IPS-11a (cell line): ENCODE results near the gene TUT4.
"Not testable (repeated sequence)": the region's sequence is repeated elsewhere in the genome, so short reads cannot be mapped to it uniquely, and the experiment has no call there.

Experiments used
- H3K4me3 ChIP-seq: one replicate; pipeline ENCODE4 v1.5.1; 2013; ENCODE audit warnings: low read depth, low read length, control low read depth

TUT4 gene, protein sequence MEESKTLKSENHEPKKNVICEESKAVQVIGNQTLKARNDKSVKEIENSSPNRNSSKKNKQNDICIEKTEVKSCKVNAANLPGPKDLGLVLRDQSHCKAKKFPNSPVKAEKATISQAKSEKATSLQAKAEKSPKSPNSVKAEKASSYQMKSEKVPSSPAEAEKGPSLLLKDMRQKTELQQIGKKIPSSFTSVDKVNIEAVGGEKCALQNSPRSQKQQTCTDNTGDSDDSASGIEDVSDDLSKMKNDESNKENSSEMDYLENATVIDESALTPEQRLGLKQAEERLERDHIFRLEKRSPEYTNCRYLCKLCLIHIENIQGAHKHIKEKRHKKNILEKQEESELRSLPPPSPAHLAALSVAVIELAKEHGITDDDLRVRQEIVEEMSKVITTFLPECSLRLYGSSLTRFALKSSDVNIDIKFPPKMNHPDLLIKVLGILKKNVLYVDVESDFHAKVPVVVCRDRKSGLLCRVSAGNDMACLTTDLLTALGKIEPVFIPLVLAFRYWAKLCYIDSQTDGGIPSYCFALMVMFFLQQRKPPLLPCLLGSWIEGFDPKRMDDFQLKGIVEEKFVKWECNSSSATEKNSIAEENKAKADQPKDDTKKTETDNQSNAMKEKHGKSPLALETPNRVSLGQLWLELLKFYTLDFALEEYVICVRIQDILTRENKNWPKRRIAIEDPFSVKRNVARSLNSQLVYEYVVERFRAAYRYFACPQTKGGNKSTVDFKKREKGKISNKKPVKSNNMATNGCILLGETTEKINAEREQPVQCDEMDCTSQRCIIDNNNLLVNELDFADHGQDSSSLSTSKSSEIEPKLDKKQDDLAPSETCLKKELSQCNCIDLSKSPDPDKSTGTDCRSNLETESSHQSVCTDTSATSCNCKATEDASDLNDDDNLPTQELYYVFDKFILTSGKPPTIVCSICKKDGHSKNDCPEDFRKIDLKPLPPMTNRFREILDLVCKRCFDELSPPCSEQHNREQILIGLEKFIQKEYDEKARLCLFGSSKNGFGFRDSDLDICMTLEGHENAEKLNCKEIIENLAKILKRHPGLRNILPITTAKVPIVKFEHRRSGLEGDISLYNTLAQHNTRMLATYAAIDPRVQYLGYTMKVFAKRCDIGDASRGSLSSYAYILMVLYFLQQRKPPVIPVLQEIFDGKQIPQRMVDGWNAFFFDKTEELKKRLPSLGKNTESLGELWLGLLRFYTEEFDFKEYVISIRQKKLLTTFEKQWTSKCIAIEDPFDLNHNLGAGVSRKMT (N-terminal part only)

GRCh38 chr1:52552505-52553361 lies at the start of gene TUT4:
TSS of gene TUT4 (minus strand) at chr1:52553092. CDS start at chr1:52526280, 26,812 bp downstream.
- H3K4me3 ChIP-seq = peak within 1 kb of the TSS; percentile 93

DNA sequence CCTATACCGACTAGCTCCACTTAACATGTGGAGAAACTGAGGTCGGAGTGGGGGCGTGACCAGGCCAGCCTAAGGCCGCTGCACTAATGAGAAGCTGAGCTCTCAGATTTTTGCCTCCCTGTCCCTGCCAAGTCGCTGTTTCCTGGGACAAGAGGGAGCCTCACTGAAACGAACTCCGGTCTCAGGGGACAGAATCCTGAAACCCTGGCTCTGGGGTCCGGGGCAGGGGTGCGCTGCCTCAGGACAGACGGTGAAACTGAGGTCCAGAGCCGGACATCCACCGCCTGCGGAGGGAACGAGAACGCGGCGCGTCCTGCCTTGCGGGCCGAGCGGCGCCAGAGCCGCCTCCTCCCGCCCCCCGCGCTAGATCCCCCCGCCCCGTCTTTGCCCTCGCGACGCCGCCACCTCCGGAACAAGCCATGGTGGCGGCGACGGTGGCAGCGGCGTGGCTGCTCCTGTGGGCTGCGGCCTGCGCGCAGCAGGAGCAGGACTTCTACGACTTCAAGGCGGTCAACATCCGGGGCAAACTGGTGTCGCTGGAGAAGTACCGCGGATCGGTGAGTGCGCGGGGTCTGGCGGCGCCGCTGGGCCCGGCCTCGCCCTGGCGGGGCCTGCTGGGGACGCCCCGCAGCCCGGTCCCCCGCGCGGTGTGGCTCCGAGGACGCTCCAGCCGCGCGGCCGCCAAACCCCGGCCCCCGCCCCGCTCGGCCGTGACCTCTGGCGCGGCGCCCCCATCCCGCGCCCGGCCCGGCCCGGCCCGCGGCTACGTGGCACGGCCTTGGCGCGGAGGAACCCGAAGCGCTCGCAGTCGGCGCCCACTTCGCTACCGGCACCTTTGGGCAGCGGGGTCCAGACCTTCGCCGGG lies 49.3 kb upstream of the TUT4 start, which contains the start of gene GPX7:
Gene GPX7, plus strand, starts transcription at position 381 of the 865 bp plus-strand sequence. Its CDS starts 39 bp downstream, at position 420.
- H3K4me3 ChIP-seq = peak within 1 kb of the TSS; percentile 54

DNA sequence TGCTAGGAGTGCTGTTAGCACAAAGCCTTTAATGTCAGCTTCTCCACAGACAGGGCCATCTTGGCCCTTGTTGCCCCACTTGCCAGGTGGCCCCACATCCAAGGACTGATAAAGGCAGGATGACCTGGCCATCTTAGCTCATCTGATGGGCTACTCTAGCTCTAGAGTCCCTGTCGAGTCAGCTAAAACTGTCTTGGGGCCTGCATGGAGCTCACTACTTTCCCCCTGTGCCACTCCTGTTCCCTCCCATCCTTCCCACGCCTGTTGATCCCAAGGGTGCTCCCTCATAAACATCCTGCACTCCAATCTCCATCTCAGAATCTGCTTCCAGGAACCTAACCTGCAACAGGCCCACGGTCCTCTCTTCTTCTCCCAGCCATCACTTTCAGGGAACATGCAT lies 48.6 kb upstream of the TUT4 start:
- H3K4me3 ChIP-seq = no peak overlapping the region

DNA sequence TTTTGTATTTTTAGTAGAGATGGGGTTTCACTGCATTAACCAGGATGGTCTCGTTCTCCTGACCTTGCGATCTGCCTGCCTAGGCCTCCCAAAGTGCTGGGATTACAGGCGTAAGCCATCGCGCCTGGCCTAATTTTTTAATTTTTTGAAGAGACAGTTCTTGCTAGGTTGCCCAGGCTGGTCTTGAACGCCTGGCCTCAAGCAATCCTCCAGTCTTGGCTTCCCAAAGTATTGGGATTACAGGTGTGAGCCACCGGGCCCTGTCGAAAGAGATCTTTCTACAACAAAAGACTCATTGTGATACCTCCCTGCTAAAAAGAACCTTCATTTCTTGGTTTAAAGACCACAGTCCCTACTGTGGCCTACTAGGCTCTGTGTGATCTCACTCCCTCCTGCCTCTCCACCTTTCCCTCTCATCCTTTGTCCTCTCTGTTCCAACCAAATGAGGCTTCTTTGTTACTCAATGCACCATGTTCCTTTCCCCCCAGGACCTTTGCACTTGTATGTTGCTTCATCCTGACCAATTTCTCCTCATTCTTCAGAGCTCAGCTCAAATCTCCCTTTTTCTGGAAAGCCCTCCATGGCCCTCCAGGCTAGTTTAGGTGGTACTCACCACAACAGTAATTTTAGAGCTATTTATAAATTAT lies 47.8 kb upstream of the TUT4 start:
- no peak overlapping the region for H3K4me3 ChIP-seq

- no peak overlapping the region for H3K4me3 ChIP-seq
Observed at GRCh38 chr1:52599236-52599635, 46.3 kb upstream of the TUT4 start.

- no peak overlapping the region for H3K4me3 ChIP-seq
Observed at GRCh38 chr1:52598729-52599128, 45.8 kb upstream of the TUT4 start.

DNA sequence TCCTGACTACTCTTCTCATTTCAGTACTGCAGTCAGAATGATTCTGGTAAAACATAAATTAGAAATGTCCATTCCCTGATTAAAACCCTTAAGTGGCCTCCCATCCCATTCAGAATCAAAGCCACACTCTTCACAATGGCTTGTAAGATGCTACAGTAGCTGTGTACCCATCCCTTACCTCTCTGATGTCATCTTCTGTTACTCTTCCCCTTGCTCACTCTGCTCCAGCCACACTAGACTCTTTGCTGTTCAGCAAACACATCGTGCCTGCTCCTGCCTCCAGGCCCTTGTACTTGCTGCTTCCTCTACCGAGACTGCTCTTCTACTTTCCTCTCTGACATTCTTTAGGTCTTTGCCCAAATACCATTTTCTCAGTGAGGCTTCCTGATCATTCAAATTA lies 45.0 kb upstream of the TUT4 start:
- H3K4me3 ChIP-seq = no peak overlapping the region

DNA sequence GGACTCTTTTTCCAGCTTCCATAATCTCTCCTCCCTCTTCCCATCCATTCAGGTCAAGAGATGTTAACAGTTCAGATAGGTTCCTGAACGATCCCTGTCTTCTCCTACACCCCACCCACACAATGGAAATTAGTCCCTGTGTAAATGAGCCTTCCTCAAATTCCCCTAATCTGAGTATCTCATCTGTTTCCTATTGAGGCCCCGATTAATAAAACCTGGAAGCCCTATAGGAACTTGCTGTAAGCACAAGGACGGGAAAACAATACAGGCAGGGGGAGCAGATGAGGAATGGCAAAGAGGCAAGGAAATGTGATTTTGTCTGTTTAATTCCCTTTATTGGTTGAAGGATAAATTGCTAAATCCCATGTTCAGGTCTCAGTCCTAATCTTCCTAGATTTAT lies 42.2 kb upstream of the TUT4 start:
- H3K4me3 ChIP-seq = no peak overlapping the region

DNA sequence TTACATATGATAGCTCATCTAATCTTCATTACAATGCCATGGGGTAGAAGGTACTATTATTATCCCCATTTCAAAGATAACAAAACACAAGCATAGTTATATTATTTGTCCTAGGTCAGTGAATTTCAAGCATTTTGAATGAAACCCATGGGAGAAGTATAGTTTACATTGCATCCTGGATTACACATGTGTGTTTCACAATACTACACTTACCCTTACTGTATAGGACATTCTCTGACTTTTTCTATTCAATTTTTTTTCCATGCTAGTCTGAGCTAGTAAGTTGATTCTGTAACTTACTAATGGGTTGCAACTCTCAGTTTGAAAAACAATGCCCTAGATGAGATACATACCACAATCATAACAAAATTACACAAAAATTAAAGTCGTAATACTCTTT lies 40.6 kb upstream of the TUT4 start:
- no peak overlapping the region for H3K4me3 ChIP-seq

DNA sequence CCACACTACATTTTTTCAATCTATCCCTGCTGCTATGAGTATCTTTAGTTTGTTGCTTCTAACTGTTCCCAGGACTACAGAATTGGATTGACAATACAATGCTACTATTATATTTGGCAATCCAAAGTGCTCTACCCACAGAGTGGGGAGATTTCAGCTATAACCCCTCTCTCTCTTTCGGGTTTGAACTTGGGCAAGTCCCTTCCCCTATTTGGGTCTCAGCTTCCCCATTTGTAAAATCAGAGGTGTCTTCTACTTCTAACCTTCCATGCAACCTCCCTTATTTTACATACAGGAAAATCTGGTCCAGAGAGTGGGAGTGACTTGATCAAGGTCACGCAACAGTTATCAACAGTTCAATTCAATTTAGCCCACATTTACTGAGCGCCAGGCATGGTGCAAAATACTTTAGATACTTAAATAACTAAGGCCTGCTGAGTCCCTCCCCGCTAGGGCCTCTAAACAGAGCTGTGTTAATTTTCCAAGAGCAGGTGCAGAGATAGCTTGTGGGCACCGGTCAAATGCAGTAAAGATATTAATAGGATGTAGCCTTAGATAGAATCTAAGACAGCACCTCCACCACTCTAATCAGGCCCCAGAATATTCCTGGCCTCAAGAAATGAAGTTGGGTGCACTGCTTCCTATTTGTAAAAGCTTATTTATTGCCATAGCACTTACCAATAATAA lies 39.9 kb upstream of the TUT4 start:
- H3K4me3 ChIP-seq = no peak overlapping the region

- no peak overlapping the region for H3K4me3 ChIP-seq
Observed at GRCh38 chr1:52590266-52590665, 37.4 kb upstream of the TUT4 start.

DNA sequence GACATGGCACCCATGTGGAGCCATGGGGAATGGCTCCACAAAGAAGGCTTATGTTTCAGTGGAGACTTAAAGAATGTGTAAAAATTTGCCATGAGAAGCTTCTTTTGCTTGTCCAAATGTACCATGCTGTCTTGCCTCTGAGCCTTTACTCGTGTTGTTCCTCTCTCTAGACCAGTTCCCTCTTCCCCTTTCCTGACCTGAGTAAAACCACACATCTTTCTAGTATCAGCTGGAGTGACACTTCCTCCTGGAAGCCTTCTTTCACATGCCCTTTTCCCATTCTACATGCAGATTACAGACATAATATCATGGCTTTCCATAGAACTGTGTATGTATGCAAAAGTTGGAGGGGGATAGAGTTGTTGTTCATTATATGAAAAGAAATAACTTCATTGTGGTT lies 35.6 kb upstream of the TUT4 start:
- H3K4me3 ChIP-seq = no peak overlapping the region

- no peak overlapping the region for H3K4me3 ChIP-seq
Observed at GRCh38 chr1:52588027-52588426, 35.1 kb upstream of the TUT4 start.

- no peak overlapping the region for H3K4me3 ChIP-seq
Observed at GRCh38 chr1:52585474-52585873, 32.6 kb upstream of the TUT4 start.

DNA sequence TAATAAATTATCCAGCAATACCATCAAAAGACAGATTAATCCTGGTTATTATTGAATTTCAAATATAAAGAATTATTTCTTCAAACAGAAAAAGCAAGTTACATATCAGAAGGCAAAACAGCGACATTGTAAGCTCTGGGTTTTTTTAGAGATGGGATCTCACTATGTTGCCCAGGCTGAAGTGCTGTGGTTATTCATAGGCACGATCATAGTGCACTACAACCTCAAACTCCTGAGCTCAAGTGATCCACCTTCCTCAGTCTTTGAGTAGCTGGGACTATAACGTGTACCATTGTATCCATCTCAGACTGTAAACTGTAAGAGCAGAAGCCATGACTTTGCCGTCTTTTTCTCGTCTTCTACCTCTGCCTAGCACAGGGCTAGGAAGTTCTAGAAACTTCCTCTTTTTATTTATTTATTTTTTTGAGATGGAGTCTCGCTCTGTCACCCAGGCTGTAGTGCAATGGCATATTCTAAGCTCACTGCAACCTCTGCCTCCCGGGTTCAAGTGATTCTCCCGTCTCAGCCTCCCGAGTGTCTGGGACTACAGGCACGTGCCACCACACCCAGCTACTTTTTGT lies 29.3 kb upstream of the TUT4 start:
- H3K4me3 ChIP-seq = no peak overlapping the region

GRCh38 chr1:52580283-52580682 lies 27.4 kb upstream of the TUT4 start:
- no peak overlapping the region for H3K4me3 ChIP-seq

DNA sequence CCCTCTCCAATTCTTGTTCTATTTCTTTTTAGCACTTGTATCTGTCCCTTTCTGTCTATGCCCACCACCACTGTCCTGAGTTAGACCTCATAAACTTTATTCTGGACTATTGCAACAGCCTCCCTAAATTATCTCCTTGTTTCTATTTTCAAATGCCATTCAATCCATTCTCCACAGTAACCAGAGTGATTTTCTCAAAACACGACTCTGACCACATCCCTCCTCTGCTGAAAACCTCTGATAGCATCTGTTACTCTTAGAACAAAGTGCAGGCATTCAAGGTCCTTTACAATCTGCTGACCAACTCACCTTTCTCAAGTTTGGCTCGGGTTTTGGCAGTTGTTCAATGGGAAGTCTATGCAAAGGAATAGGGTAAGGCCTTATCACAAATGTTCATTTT lies 26.5 kb upstream of the TUT4 start:
- no peak overlapping the region for H3K4me3 ChIP-seq

- H3K4me3 ChIP-seq = not testable (repeated sequence)
Observed at GRCh38 chr1:52578066-52578465, 25.2 kb upstream of the TUT4 start.
